ENCODE measurements around the gene ERBB2. TPM values are rescaled to one million over a fixed set of nuclear protein-coding genes. Genes with fewer than 3 reads are reported as not detected.

ERBB2 gene
- total RNA-seq, 6 donors from 2014 or later: 88.6 to 126 (median 112) TPM

DNA sequence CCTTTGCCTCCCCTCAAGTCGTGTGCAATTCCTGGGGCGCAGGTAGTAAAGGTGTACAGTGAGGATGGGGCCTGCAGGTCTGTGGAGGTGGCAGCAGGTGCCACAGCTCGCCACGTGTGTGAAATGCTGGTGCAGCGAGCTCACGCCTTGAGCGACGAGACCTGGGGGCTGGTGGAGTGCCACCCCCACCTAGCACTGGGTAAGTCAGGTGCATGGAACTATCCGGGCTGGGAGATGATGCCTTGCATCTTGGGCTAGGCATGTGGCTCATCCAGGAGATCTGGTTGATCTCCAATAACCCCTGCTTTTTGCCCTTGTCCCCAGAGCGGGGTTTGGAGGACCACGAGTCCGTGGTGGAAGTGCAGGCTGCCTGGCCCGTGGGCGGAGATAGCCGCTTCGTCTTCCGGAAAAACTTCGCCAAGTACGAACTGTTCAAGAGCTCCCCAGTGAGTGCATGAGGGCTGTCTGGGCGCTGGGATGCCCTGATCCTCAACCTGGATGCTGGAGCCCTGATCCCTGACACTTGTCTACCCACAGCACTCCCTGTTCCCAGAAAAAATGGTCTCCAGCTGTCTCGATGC is 43.1 kb downstream of the ERBB2 start:
- WGBS, 2 donors: 86 to 92% methylated on average over 17 to 20 of the region's 21 CpGs
- peaks cover 0 to 21% (median 9%) of the 10 kb centered on the region in 4 donors for H3K27me3 ChIP-seq

DNA sequence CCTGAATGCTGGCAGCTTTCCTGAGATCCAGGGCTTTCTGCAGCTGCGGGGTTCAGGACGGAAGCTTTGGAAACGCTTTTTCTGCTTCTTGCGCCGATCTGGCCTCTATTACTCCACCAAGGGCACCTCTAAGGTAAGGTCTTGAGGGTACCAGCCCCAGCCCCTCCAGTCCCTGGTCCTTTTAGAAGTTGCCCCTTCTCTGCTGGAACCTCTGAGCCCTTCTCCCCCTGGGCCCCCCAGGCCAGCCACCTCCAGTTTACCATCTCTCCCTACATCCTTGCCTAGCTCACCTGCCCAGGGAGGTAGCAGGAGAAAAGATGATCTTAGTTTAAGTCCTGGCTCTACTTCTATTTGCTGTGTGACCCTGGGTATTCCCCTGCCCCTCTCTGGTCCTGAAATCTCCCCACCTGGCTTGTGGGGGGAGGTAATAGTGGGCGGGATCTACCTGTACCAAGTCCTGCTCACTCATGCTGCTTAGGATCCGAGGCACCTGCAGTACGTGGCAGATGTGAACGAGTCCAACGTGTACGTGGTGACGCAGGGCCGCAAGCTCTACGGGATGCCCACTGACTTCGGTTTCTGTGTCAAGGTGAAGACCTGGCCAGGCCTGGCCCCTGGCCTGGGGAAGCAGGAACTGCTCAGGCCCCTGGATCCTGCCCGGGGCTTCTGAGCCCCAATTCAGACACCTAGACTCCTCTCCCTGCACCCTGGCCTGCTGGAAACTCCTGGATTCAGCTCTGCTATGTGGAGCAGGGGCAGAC is 44.4 kb downstream of the ERBB2 start:
- WGBS, 2 donors: 76 to 90% methylated on average over 10 to 16 of the region's 16 CpGs

More for the DNA sequence above, 43.1 kb downstream of the ERBB2 start:
- peaks cover 0 to 16% (median 3%) of the 10 kb centered on the region in 4 donors for H3K36me3 ChIP-seq
- ATAC-seq (ENCODE audit: low FRiP score in 2 of 2): no peak
- H3K9me3 ChIP-seq: no peaks in the 10 kb centered on the region
- H3K27ac ChIP-seq: no peak overlapping the region
- peaks cover 6 to 33% (median 17%) of the 10 kb centered on the region in 4 donors for H3K4me1 ChIP-seq
- TF ChIP-seq POLR2AphosphoS5 (IDR thresholded peaks at IDR 0.05): no peak
- no peak for TF ChIP-seq EP300 (IDR thresholded peaks at IDR 0.05)
- TF ChIP-seq, protein P1, sequence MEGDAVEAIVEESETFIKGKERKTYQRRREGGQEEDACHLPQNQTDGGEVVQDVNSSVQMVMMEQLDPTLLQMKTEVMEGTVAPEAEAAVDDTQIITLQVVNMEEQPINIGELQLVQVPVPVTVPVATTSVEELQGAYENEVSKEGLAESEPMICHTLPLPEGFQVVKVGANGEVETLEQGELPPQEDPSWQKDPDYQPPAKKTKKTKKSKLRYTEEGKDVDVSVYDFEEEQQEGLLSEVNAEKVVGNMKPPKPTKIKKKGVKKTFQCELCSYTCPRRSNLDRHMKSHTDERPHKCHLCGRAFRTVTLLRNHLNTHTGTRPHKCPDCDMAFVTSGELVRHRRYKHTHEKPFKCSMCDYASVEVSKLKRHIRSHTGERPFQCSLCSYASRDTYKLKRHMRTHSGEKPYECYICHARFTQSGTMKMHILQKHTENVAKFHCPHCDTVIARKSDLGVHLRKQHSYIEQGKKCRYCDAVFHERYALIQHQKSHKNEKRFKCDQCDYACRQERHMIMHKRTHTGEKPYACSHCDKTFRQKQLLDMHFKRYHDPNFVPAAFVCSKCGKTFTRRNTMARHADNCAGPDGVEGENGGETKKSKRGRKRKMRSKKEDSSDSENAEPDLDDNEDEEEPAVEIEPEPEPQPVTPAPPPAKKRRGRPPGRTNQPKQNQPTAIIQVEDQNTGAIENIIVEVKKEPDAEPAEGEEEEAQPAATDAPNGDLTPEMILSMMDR (IDR thresholded peaks at IDR 0.05): no peak
- TF ChIP-seq POLR2A (IDR thresholded peaks at IDR 0.05): no peak
- DNase-seq: no peak
- no peak overlapping the region for H3K4me3 ChIP-seq

DNA sequence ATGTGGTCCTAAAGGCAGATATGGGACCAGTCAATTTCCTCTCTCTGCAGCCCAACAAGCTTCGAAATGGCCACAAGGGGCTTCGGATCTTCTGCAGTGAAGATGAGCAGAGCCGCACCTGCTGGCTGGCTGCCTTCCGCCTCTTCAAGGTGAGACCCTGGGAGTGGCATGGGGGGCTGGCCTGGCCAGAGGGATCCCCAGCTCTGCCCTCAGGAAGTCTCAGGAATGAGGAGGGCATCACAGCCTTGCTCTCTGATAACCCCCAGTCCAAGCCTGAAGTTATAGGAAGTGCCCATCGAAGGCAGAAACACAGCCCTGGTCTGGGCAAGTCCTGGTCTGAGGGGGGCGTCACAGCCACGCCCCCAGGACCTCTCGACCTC is 45.0 kb downstream of the ERBB2 start:
- peaks cover 0 to 15% (median 7%) of the 10 kb centered on the region in 4 donors for H3K4me1 ChIP-seq
- ATAC-seq (ENCODE audit: low FRiP score in 2 of 2): no peak
- H3K27ac ChIP-seq: no peak overlapping the region
- peaks cover 0 to 6% (median 3%) of the 10 kb centered on the region in 4 donors for H3K27me3 ChIP-seq
- 40 to 80% methylated on average over 1 to 8 of the region's 8 CpGs for WGBS, 2 donors
- TF ChIP-seq POLR2AphosphoS5 (IDR thresholded peaks at IDR 0.05): no peak
- no peak for TF ChIP-seq POLR2A (IDR thresholded peaks at IDR 0.05)
- TF ChIP-seq EP300 (IDR thresholded peaks at IDR 0.05): no peak
- TF ChIP-seq, protein P1 (IDR thresholded peaks at IDR 0.05): no peak
- DNase-seq: no peak
- H3K36me3 ChIP-seq: peaks cover 0 to 16% (median 3%) of the 10 kb centered on the region in 4 donors
- no peak overlapping the region for H3K4me3 ChIP-seq
- no peaks in the 10 kb centered on the region for H3K9me3 ChIP-seq

More for the DNA sequence above, 44.4 kb downstream of the ERBB2 start:
- H3K27ac ChIP-seq: no peak overlapping the region
- H3K4me1 ChIP-seq: peaks cover 0 to 20% (median 11%) of the 10 kb centered on the region in 4 donors
- H3K27me3 ChIP-seq: peaks cover 0 to 12% (median 4%) of the 10 kb centered on the region in 4 donors
- ATAC-seq (ENCODE audit: low FRiP score in 2 of 2): no peak
- H3K9me3 ChIP-seq: no peaks in the 10 kb centered on the region
- peaks cover 0 to 16% (median 3%) of the 10 kb centered on the region in 4 donors for H3K36me3 ChIP-seq
- DNase-seq: no peak
- TF ChIP-seq, protein P1 (IDR thresholded peaks at IDR 0.05): no peak
- TF ChIP-seq EP300 (IDR thresholded peaks at IDR 0.05) (no peak), POLR2AphosphoS5 (IDR thresholded peaks at IDR 0.05) (no peak), POLR2A (IDR thresholded peaks at IDR 0.05) (no peak)
- H3K4me3 ChIP-seq: no peak overlapping the region

DNA sequence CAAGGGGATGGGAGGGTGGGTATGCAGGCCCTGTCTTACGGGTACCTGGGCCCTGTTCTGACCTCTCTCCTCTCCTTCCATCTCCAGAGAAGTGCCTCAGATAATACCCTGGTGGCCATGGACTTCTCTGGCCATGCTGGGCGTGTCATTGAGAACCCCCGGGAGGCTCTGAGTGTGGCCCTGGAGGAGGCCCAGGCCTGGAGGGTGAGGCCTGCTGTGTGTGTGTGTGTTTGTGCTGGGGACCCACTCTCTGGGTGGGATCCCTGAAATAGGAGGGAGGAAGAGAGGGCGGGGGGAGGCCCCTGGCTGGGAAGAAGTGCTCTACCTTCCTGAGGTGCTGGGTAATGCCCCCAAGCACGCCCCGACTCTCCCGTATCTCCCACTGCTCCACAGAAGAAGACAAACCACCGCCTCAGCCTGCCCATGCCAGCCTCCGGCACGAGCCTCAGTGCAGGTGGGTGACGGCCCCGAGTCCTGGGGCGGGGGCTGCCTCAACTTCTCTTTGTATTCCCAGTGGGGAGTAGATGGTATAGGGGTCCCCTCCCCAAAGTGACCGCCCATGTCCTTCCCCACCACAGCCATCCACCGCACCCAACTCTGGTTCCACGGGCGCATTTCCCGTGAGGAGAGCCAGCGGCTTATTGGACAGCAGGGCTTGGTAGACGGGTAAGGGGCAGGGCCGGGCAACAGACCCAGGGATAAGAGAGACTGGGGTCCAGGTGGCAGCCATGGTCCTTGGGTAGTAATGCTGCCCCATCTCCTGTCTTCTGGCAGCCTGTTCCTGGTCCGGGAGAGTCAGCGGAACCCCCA is 45.7 kb downstream of the ERBB2 start:
- Histone ChIP-seq H3K4me3 (no peak overlapping the region), H3K4me1 (peaks cover 0 to 10% (median 6%) of the 10 kb centered on the region in 4 donors), H3K9me3 (no peaks in the 10 kb centered on the region), H3K27me3 (peaks cover 0 to 2% (median under 1%) of the 10 kb centered on the region in 4 donors), H3K36me3 (peaks cover 0 to 16% (median 3%) of the 10 kb centered on the region in 4 donors), H3K27ac (no peak overlapping the region)
- ATAC-seq (ENCODE audit: low FRiP score in 2 of 2) (no peak), DNase-seq (no peak)
- TF ChIP-seq POLR2AphosphoS5 (IDR thresholded peaks at IDR 0.05): no peak
- TF ChIP-seq, protein P1 (IDR thresholded peaks at IDR 0.05): no peak
- TF ChIP-seq EP300 (IDR thresholded peaks at IDR 0.05): no peak
- TF ChIP-seq POLR2A (IDR thresholded peaks at IDR 0.05): no peak
- 94 to 97% methylated on average over 16 to 23 of the region's 23 CpGs for WGBS, 2 donors

Measured in upper lobe of left lung (tissue), 6 donors.